B cell (primary cell): ENCODE results near the gene RIPOR3.

Source experiments
- EZH2 ChIP-seq: IDR thresholded peaks from 2 replicates; pipeline ENCODE4 v1.6.1; 2012; ENCODE audit warnings: borderline replicate concordance, low read depth, mild to moderate bottlenecking, moderate library complexity, low read length; ENCODE audit not compliant: insufficient read depth, poor library complexity, severe bottlenecking
- TF ChIP-seq, protein P1 (sequence below): fragments of 200-600 bp; IDR thresholded peaks from one replicate; pipeline ENCODE4 v1.8.0; 2022; ENCODE audit warnings: antibody characterized with exemption, mild to moderate bottlenecking

DNA sequence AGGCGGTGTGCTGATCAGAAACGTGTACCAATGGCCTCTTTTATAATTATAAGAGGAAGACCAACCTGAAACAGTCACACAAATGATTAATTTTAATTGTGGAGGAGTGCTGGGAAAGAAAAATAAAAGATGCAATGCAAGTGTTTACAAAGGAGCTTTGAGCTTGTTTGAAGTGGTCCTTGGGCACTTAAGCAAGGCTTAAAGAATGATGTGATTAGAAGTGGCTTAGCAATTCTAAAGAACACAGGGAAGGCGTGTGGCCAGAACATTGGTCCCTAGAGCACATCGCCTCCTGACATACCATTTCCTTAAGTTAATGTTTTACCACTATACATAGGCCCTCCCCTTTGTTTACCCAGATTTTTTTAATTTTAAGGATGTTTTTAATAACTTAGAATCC lies 155.0 kb downstream of the RIPOR3 start:
- TF ChIP-seq, protein P1, sequence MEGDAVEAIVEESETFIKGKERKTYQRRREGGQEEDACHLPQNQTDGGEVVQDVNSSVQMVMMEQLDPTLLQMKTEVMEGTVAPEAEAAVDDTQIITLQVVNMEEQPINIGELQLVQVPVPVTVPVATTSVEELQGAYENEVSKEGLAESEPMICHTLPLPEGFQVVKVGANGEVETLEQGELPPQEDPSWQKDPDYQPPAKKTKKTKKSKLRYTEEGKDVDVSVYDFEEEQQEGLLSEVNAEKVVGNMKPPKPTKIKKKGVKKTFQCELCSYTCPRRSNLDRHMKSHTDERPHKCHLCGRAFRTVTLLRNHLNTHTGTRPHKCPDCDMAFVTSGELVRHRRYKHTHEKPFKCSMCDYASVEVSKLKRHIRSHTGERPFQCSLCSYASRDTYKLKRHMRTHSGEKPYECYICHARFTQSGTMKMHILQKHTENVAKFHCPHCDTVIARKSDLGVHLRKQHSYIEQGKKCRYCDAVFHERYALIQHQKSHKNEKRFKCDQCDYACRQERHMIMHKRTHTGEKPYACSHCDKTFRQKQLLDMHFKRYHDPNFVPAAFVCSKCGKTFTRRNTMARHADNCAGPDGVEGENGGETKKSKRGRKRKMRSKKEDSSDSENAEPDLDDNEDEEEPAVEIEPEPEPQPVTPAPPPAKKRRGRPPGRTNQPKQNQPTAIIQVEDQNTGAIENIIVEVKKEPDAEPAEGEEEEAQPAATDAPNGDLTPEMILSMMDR: no peak
- no peak for TF ChIP-seq EZH2
